Smooth muscle cell (in vitro differentiated cells): ENCODE results near the gene INPP5A. TPM values are rescaled to one million over a fixed set of nuclear protein-coding genes. Genes with fewer than 3 reads are reported as not detected.

Source experiments
- DNase-seq: peaks from one replicate; lab custom pipeline; 2025; ENCODE audit not compliant: unreplicated experiment; lab: John Stamatoyannopoulos, UW
- H2AFZ ChIP-seq: fragments of 200-600 bp; sonication (generic); 2 replicates; pipeline ENCODE4 v1.6.0; 2016; ENCODE audit warnings: antibody characterized with exemption, low read depth, mild to moderate bottlenecking
- H3F3A ChIP-seq: fragments of 200-600 bp; sonication (generic); 2 replicates; pipeline ENCODE4 v1.6.0; 2017; ENCODE audit warnings: antibody characterized with exemption, low read depth
- H3K27ac ChIP-seq: fragments of 200-600 bp; sonication (generic); 2 replicates; pipeline ENCODE4 v1.5.1; 2016; ENCODE audit warnings: low read depth, mild to moderate bottlenecking
- H3K27me3 ChIP-seq: fragments of 200-600 bp; sonication (generic); 2 replicates; pipeline ENCODE4 v1.6.1; 2016; ENCODE audit warnings: low read depth, mild to moderate bottlenecking
- H3K36me3 ChIP-seq: fragments of 200-600 bp; sonication (generic); 2 replicates; pipeline ENCODE4 v1.5.1; 2016; ENCODE audit warnings: low read depth
- H3K4me1 ChIP-seq: fragments of 200-600 bp; sonication (generic); 2 replicates; pipeline ENCODE4 v1.5.1; 2016; ENCODE audit warnings: low read depth
- H3K4me2 ChIP-seq: fragments of 200-600 bp; sonication (generic); 2 replicates; pipeline ENCODE4 v1.6.0; 2016; ENCODE audit warnings: mild to moderate bottlenecking
- H3K4me3 ChIP-seq: fragments of 200-600 bp; sonication (generic); 2 replicates; pipeline ENCODE4 v1.5.1; 2016; ENCODE audit warnings: mild to moderate bottlenecking
- H3K79me2 ChIP-seq: fragments of 200-600 bp; sonication (generic); 2 replicates; pipeline ENCODE4 v1.6.0; 2016; ENCODE audit warnings: low read depth, mild to moderate bottlenecking
- H3K9ac ChIP-seq: fragments of 200-600 bp; sonication (generic); 2 replicates; pipeline ENCODE4 v1.6.0; 2016; ENCODE audit warnings: low read depth
- H3K9me3 ChIP-seq: fragments of 200-600 bp; sonication (generic); replicated peaks from 2 replicates; pipeline ENCODE4 v1.5.1; 2016; ENCODE audit warnings: low read depth
- H4K20me1 ChIP-seq: fragments of 200-600 bp; sonication (generic); 2 replicates; pipeline ENCODE4 v1.6.0; 2016; ENCODE audit warnings: low read depth
- WGBS: methylation state at CpG from one replicate; pipeline ENCODE4 v1.1.7; 2016; ENCODE audit warnings: low lambda C conversion rate; 5-methylcytosine and 5-hydroxymethylcytosine counted together
- polyA plus RNA-seq: library from polyadenylated mRNA; unstranded; fragments of >200 nt; fragmentation: Nextera tagmentation; extraction: Ambion mirVana; gene quantifications from 2 replicates; pipeline ENCODE4 v1.2.1, GENCODE V29; 2016
- total RNA-seq: library from RNA; depleted of rRNA; stranded (reverse); fragments of >200 nt; gene quantifications from 2 replicates; pipeline ENCODE4 v1.2.3, GENCODE V29; 2014
- TF ChIP-seq, protein P1 (sequence below): fragments of 200-600 bp; sonication (generic); IDR thresholded peaks from 2 replicates; pipeline ENCODE4 v1.5.1; 2017; ENCODE audit warnings: borderline replicate concordance, mild to moderate bottlenecking, antibody characterized with exemption; ENCODE audit not compliant: insufficient read depth, poor library complexity, severe bottlenecking

The INPP5A gene
- total and polyA plus RNA-seq, 2 experiments from 2014 or later = 48.0 to 55.9 TPM

DNA sequence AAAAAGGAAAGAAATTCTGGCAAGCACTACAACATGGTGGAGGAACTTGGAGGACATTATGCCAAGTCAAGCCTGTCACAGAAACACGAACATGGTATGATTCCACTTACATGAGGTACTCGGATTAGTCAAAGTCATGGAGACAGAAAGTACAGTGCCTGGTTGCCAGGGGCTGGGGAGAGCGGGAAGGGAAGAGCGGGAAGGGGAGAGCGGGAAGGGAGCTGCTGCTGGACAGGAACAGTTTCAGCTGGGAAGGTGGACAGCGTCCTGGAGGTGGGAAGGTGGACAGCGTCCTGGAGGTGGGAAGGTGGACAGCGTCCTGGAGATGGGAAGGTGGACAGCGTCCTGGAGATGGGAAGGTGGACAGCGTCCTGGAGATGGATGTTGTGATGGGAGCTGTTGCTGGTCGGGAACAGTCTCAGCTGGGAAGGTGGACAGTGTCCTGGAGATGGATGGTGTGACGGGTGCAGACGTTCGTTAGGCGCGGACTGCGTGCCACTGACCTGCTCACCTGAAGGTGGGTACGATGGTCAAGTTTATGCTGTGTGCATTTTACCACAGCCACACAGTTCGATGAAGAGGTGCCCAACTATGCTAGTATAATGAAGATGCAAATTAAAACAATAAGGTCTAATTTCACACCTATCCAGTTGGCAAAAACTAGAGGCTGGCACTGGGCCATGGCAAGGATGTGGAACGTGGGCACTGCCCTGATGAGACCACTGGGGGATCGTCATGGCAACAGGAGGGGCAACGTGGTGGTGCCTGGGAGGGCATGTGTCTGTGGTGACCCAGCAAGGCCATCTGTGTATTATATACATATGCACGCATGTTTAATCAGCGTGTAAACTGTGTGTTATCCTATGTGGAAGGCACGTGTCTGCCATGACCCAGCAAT lies 144.5 kb downstream of the INPP5A start:
- Histone ChIP-seq H3K36me3 (no peaks in the 10 kb centered on the region), H2AFZ (no peak overlapping the region), H3K4me3 (no peak overlapping the region), H3K27me3 (no peaks in the 10 kb centered on the region), H3K4me1 (peaks cover 9% of the 10 kb centered on the region), H3F3A (peaks cover 3% of the 10 kb centered on the region), H3K27ac (no peak overlapping the region), H3K4me2 (no peak overlapping the region), H3K79me2 (no peaks in the 10 kb centered on the region), H3K9ac (no peak overlapping the region), H4K20me1 (peaks cover 80% of the 10 kb centered on the region), H3K9me3 (no peaks in the 10 kb centered on the region)
- TF ChIP-seq, protein P1, sequence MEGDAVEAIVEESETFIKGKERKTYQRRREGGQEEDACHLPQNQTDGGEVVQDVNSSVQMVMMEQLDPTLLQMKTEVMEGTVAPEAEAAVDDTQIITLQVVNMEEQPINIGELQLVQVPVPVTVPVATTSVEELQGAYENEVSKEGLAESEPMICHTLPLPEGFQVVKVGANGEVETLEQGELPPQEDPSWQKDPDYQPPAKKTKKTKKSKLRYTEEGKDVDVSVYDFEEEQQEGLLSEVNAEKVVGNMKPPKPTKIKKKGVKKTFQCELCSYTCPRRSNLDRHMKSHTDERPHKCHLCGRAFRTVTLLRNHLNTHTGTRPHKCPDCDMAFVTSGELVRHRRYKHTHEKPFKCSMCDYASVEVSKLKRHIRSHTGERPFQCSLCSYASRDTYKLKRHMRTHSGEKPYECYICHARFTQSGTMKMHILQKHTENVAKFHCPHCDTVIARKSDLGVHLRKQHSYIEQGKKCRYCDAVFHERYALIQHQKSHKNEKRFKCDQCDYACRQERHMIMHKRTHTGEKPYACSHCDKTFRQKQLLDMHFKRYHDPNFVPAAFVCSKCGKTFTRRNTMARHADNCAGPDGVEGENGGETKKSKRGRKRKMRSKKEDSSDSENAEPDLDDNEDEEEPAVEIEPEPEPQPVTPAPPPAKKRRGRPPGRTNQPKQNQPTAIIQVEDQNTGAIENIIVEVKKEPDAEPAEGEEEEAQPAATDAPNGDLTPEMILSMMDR = no peak
- WGBS = 97% methylated on average over 25 of the region's 25 CpGs
- DNase-seq = no peak

DNA sequence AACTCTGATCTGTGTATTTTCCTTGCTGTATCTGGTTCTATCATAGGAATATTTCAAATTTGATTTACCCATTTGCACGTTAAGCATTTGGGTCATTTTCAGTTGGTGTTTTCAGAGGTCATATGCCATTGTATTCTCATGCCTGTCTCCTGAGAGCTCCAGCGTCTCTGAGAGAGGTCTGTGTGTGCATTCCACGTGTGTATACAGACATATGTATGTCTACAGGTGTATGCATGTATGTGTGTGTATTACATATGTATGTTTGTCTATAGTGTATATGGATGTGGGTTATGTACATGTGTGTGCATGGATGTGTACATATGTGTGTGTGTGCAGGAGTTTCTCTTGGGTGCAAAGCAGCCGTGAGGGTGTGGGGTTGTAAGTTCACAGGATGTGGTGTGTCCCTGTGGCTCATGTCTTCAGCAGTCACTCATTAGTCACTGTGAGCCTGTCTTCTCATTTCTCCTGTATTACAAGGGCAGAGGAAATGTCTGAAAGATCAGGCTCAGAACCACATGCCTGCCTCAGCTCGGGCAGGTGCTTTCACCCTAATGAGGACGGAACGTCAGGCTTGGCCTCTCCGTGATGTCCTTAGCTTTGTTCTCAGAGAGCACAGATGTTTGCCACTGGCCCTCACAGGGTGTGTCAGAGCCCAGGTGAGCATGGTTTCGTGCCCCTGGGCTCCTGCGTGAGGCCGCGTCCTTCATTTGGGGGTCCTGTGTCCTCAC lies 146.7 kb downstream of the INPP5A start:
- 83% methylated on average over 12 of the region's 12 CpGs for WGBS
- H3K4me1 ChIP-seq = peaks cover 9% of the 10 kb centered on the region
- H3K27ac ChIP-seq = peak overlapping the region; percentile 64
- H3K4me3 ChIP-seq = no peak overlapping the region
- no peaks in the 10 kb centered on the region for H3K36me3 ChIP-seq
- peaks cover 3% of the 10 kb centered on the region for H3F3A ChIP-seq
- DNase-seq = no peak
- H4K20me1 ChIP-seq = peaks cover 89% of the 10 kb centered on the region
- TF ChIP-seq, protein P1 = no peak
- no peaks in the 10 kb centered on the region for H3K27me3 ChIP-seq
- H3K9ac ChIP-seq = peak overlapping the region; percentile 61
- H2AFZ ChIP-seq = no peak overlapping the region
- no peaks in the 10 kb centered on the region for H3K79me2 ChIP-seq
- H3K9me3 ChIP-seq = no peaks in the 10 kb centered on the region
- H3K4me2 ChIP-seq = peak overlapping the region; percentile 59

DNA sequence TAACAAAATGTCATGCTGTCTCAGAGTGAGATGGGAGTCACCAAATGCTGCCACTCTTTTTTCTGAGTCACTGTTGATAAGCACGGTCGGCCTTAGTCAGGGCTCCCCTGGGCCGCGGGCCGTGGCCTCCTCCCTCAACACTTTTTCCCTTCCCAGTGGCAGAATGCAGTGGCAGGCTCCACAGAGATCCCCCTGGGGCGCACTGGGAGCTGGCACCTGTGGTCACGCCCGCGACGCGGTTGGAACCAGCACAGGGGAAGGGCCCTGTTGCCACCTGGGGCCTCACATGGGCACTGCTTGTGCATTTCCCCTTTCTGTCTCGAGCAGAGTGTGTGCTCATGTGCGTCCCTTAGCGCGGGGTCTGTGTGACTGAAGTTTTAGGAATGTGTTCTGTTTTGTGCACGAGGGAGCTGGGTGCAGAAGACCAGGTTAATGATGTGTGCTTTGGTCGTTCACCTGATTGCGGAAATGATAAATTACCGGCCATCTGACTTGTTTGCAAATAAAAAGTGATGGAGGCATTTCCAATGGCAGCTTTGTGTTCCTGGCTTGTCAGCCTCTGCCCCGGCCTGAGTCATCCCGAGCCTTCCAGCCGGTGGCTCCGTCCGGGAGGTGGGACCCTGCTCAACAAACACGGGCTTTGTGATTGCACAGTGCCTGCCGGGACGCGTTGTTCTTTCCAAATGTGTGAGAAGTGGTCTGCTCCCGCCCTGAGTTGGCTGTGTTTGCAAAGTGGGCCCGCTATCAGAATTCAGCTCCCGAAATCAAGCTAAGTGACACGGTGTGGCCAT lies 147.7 kb downstream of the INPP5A start:
- H3K4me2 ChIP-seq = peak overlapping the region; percentile 59
- H3K4me1 ChIP-seq = peaks cover 9% of the 10 kb centered on the region
- WGBS = 54% methylated on average over 32 of the region's 32 CpGs
- H3K79me2 ChIP-seq = no peaks in the 10 kb centered on the region
- H3K27me3 ChIP-seq = no peaks in the 10 kb centered on the region
- H3K36me3 ChIP-seq = no peaks in the 10 kb centered on the region
- DNase-seq = no peak
- H3F3A ChIP-seq = peaks cover 3% of the 10 kb centered on the region
- H4K20me1 ChIP-seq = peaks cover 84% of the 10 kb centered on the region
- no peak overlapping the region for H2AFZ ChIP-seq
- no peak overlapping the region for H3K9ac ChIP-seq
- no peak overlapping the region for H3K4me3 ChIP-seq
- H3K9me3 ChIP-seq = no peaks in the 10 kb centered on the region
- H3K27ac ChIP-seq = peak overlapping the region; percentile 64
- TF ChIP-seq, protein P1 = no peak
